ENCODE data around the gene TCIRG1. TPM values are rescaled to one million over a fixed set of nuclear protein-coding genes. Genes with fewer than 3 reads are reported as not detected.

The TCIRG1 gene
- total RNA-seq, 1 donor from 2014 or later: 10.7 TPM

DNA sequence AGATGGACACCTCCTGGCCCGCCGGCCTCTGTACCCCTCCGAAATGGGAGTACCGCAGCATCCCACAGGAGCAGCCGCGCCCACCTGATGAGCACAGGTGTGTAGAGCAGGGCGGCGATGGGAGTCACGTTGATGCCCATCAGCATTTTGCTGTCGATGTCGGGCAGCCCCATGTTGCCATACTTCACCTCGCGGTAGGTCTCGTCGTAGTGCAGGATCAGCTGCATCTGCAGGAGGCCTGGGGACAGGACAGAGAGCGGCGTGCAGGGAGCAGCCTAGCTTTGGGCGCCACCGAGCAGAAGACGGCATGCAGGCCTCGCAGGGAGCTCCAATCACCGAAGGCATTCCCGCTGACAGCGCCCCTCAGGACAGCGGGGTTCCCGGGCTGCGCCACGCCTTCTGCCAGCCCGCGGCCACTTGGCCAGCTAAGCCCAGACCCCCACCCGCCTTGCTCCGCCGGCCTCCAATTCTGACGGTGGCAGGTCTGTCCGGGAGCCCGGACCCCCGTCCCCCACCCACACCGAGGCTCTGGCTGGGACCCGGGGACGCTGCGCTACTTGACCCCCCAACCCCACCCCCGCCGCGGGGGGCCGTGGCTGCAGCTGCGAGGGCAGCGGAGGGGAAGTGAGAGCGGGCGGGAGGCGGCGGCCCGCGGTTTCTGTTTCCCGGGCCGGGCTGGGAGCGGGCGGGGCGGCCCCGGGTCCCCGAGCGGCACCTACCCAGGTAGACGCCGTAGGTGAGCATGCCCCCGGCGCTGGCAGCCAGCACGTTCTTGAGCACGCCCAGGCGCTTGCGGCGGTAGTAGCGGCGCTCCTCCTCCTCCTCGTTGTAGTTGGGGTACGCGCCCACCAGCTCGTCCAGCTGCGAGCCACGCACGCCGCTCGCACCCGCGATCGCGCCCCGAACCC, 35.6 kb upstream of the TCIRG1 start:
- Mint-ChIP-seq H3K27ac (no peak overlapping the region), H3K27me3 (ENCODE audit: insufficient read depth, low read depth) (peaks cover 22% of the 10 kb centered on the region), H3K4me1 (peaks cover 21% of the 10 kb centered on the region), H3K4me3 (peak overlapping the region; percentile 85), H3K9me3 (no peaks in the 10 kb centered on the region), H3K36me3 (no peaks in the 10 kb centered on the region)
- Histone ChIP-seq H3K9ac (no peak overlapping the region), H3K79me2 (ENCODE audit: low read depth) (no peaks in the 10 kb centered on the region), H3K27me3 (peaks cover 29% of the 10 kb centered on the region), H3K4me3 (peak overlapping the region; percentile 72), H2AFZ (replicated peaks) (peak overlapping the region; percentile 74), H3K36me3 (no peaks in the 10 kb centered on the region), H3F3A (ENCODE audit: low read depth) (peaks cover 9% of the 10 kb centered on the region), H4K20me1 (ENCODE audit: low read depth) (peaks cover 7% of the 10 kb centered on the region), H3K4me1 (no peaks in the 10 kb centered on the region), H3K9me3 (ENCODE audit: low read depth) (no peaks in the 10 kb centered on the region), H3K4me2 (peak overlapping the region; percentile 97), H3K27ac (no peak overlapping the region)
- DNase-seq (ENCODE audit: low spot score): peak; percentile 62
- TF ChIP-seq, protein P1, sequence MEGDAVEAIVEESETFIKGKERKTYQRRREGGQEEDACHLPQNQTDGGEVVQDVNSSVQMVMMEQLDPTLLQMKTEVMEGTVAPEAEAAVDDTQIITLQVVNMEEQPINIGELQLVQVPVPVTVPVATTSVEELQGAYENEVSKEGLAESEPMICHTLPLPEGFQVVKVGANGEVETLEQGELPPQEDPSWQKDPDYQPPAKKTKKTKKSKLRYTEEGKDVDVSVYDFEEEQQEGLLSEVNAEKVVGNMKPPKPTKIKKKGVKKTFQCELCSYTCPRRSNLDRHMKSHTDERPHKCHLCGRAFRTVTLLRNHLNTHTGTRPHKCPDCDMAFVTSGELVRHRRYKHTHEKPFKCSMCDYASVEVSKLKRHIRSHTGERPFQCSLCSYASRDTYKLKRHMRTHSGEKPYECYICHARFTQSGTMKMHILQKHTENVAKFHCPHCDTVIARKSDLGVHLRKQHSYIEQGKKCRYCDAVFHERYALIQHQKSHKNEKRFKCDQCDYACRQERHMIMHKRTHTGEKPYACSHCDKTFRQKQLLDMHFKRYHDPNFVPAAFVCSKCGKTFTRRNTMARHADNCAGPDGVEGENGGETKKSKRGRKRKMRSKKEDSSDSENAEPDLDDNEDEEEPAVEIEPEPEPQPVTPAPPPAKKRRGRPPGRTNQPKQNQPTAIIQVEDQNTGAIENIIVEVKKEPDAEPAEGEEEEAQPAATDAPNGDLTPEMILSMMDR (IDR thresholded peaks at IDR 0.05): no peak
- TF ChIP-seq EZH2phosphoT487 (IDR thresholded peaks at IDR 0.05): peak; percentile 32
- peak; percentile 56 for TF ChIP-seq EZH2 (IDR thresholded peaks at IDR 0.05)

DNA sequence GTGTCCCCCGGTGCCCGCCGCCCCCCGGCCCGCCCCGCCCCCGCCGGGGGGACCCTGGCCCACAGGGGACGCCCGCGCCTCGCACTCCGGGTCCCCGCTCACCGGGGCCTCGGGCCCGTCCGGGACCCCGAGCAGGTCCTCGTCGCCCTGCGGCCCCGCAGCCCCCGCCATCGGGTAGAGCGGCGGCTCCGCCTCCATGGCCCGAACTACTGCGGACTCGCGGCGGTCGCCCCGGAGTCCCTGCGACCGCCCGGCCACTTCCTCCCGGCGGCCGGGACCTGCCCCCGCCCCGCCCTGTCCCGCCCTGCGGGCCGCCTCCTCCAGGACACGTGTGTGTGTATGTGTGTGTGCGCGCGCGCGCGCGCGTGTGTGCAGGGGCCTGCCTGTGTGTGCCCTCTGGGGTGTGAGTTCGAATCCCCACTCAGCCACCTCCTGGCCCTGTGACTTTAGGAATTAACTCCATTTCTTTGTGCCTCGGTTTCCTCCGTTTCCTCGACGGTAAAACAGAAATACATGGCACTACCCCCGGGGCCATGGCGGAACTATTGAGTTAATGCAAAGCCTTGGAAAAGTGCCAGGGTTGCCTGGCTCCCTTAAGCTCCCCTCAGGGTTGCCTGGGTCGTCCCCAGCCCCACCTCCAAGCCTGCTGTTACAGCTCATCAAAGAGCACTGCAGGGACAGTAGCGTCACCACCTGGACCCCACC, 34.8 kb upstream of the TCIRG1 start, which contains the start of gene UNC93B1:
Gene UNC93B1, minus strand, starts transcription at position 252 of the 705 bp plus-strand sequence. Its CDS starts 54 bp downstream, at position 198.
- Histone ChIP-seq H3K27ac (no peak within 1 kb of the TSS), H2AFZ (replicated peaks) (peak within 1 kb of the TSS; percentile 74), H3K9ac (no peak within 1 kb of the TSS), H3K79me2 (ENCODE audit: low read depth) (no peaks in the 10 kb centered on the region), H3K9me3 (ENCODE audit: low read depth) (no peaks in the 10 kb centered on the region), H3F3A (ENCODE audit: low read depth) (peaks cover 9% of the 10 kb centered on the region), H3K27me3 (peaks cover 29% of the 10 kb centered on the region), H4K20me1 (ENCODE audit: low read depth) (peaks cover 7% of the 10 kb centered on the region), H3K36me3 (no peaks in the 10 kb centered on the region), H3K4me1 (no peaks in the 10 kb centered on the region), H3K4me3 (peak within 1 kb of the TSS; percentile 72), H3K4me2 (peak within 1 kb of the TSS; percentile 97)
- peak within 1 kb of the TSS; percentile 87 for H3K4me3 Mint-ChIP-seq
- DNase-seq (ENCODE audit: low spot score): peak; percentile 81
- H3K9me3 Mint-ChIP-seq: no peaks in the 10 kb centered on the region
- peaks cover 24% of the 10 kb centered on the region for H3K4me1 Mint-ChIP-seq
- H3K27ac Mint-ChIP-seq: no peak within 1 kb of the TSS
- H3K27me3 Mint-ChIP-seq (ENCODE audit: insufficient read depth, low read depth): peaks cover 22% of the 10 kb centered on the region
- H3K36me3 Mint-ChIP-seq: no peaks in the 10 kb centered on the region
- TF ChIP-seq, protein P1 (IDR thresholded peaks at IDR 0.05): no peak
- TF ChIP-seq EZH2 (IDR thresholded peaks at IDR 0.05): peak; percentile 55
- peak; percentile 15 for TF ChIP-seq EZH2phosphoT487 (IDR thresholded peaks at IDR 0.05)

DNA sequence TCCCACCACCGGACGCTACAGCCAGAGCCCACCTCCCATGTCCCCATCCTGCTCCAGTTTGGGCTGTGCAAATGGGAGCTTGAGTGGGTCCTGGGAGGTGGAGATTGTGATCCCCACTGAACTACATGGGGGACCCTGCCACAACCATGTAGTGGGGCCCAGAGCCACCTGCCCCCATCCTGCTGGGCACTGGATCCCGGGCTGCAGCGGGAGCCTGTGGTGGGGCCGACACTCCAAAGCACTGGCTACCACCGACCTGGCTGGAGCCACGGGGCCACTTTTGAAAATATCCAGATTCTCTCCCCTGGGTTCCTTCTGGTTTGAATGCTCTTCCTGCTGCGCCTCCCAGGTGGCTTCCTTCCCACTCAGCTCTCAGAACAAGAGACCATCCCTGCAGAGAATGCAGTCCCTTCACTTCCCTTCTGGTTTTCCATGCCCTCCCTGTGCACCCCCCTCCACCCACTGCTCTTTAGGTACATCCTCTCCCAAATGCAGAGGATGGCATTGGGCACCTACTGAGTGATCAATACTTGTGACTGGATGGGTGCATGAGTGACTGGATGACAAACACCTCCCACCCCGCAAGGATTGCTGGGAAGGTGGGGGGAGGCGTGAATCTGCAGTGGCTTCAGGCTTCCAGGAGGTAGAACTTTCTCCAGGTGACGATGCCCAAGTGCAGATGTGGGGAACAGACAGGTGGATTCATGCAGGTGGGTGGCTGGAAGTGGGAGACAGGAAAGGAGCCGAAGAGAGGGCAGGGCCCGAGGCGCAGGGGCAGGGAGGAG, 34.1 kb upstream of the TCIRG1 start:
- no peak overlapping the region for H3K9ac ChIP-seq
- no peak overlapping the region for H3K27ac Mint-ChIP-seq
- H3K36me3 Mint-ChIP-seq: no peaks in the 10 kb centered on the region
- peaks cover 12% of the 10 kb centered on the region for H3F3A ChIP-seq (ENCODE audit: low read depth)
- DNase-seq (ENCODE audit: low spot score): no peak
- no peak overlapping the region for H2AFZ ChIP-seq (replicated peaks)
- H3K4me3 ChIP-seq: no peak overlapping the region
- H3K27me3 ChIP-seq: peaks cover 29% of the 10 kb centered on the region
- no peak overlapping the region for H3K27ac ChIP-seq
- H3K4me2 ChIP-seq: no peak overlapping the region
- peaks cover 31% of the 10 kb centered on the region for H3K4me1 Mint-ChIP-seq
- no peaks in the 10 kb centered on the region for H3K9me3 Mint-ChIP-seq
- H3K4me1 ChIP-seq: no peaks in the 10 kb centered on the region
- no peaks in the 10 kb centered on the region for H3K36me3 ChIP-seq
- peak overlapping the region; percentile 87 for H3K4me3 Mint-ChIP-seq
- no peak for TF ChIP-seq EZH2 (IDR thresholded peaks at IDR 0.05)
- TF ChIP-seq, protein P1 (IDR thresholded peaks at IDR 0.05): no peak
- no peak for TF ChIP-seq EZH2phosphoT487 (IDR thresholded peaks at IDR 0.05)
- no peaks in the 10 kb centered on the region for H3K9me3 ChIP-seq (ENCODE audit: low read depth)
- H3K27me3 Mint-ChIP-seq (ENCODE audit: insufficient read depth, low read depth): peaks cover 21% of the 10 kb centered on the region
- peaks cover 7% of the 10 kb centered on the region for H4K20me1 ChIP-seq (ENCODE audit: low read depth)
- no peaks in the 10 kb centered on the region for H3K79me2 ChIP-seq (ENCODE audit: low read depth)

Data from neural progenitor cell (in vitro differentiated cells).